HepG2 (cell line): ENCODE data around the gene CCDC8. TPM values are rescaled to one million over a fixed set of nuclear protein-coding genes. Genes with fewer than 3 reads are reported as not detected.

Experiments
- ATAC-seq: fragments of 200-7000 bp; cut with Tn5 transposase; 3 replicates; pipeline ENCODE4 v1.9.1; 2020; ENCODE audit warnings: mild to moderate bottlenecking, moderate library complexity
- BruUV-seq: library from RNA; stranded (reverse); fragments of 400-500 nt; replicated peaks from 2 replicates; lab custom pipeline; 2021; lab: Mats Ljungman, UMichigan
- CTCF ChIA-PET: fragments of 300-600 bp; formaldehyde crosslinking; extraction: SDS; loops from one replicate; lab custom pipeline; 2021; ENCODE audit warnings: low total read pairs, inconsistent platforms, low intra/inter-chr PET ratio; lab: Yijun Ruan, JAX
- POLR2A ChIA-PET: fragments of 350-600 bp; sonication (Branson Sonifier 250); formaldehyde crosslinking; loops from one replicate; lab custom pipeline; 2020; ENCODE audit warnings: antibody characterized with exemption, inconsistent platforms; lab: Yijun Ruan, JAX
- DNase-seq: peaks from one replicate; pipeline ENCODE4 v3.0.0-alpha.2; 2015; ENCODE audit warnings: low spot score
- FAIRE-seq: peaks from 3 replicates; lab custom pipeline; 2011; peaks lifted over from hg19 to GRCh38; lab: Jason Lieb, UNC
- H2AFZ ChIP-seq: one replicate; pipeline ENCODE4 v1.6.1; 2011; ENCODE audit warnings: low read length, inconsistent platforms
- H3K27ac ChIP-seq: fragments of 300-600 bp; 3 replicates; pipeline ENCODE4 v1.8.0; 2011; ENCODE audit warnings: mixed run types, mild to moderate bottlenecking, mixed read lengths, low read length, inconsistent platforms; ENCODE audit not compliant: insufficient read depth; ENCODE audit errors: extremely low read length
- H3K27me3 ChIP-seq, 2 experiments: fragments of 200-600 bp in 1 of 2; 2 replicates in 1 of 2; 3 replicates in 1 of 2; pipeline versions ENCODE4 v1.6.0 to v1.8.0; 2011; ENCODE audit warnings: low read length in 2 of 2, mild to moderate bottlenecking in 2 of 2, moderate library complexity in 2 of 2, inconsistent platforms in 1 of 2; ENCODE audit not compliant: insufficient read depth in 2 of 2, control insufficient read depth in 1 of 2
- H3K36me3 ChIP-seq, 2 experiments: fragments of 200-600 bp in 1 of 2; replicated peaks in 1 of 2; 2 replicates in 1 of 2; 3 replicates in 1 of 2; pipeline versions ENCODE4 v1.5.1 to v1.8.0; 2011; ENCODE audit warnings: low read length in 2 of 2, inconsistent platforms in 1 of 2; ENCODE audit not compliant: insufficient read depth in 2 of 2, control insufficient read depth in 1 of 2
- H3K4me1 ChIP-seq: 2 replicates; pipeline ENCODE4 v1.5.1; 2012; ENCODE audit warnings: low read length, inconsistent platforms; ENCODE audit not compliant: insufficient read depth
- H3K4me2 ChIP-seq: 2 replicates; pipeline ENCODE4 v1.6.0; 2011; ENCODE audit warnings: low read depth, low read length, inconsistent platforms
- H3K4me3 ChIP-seq, 3 experiments: fragments of 200-600 bp in 1 of 3; sonication (generic), shearing (Covaris generic) in 1 of 3; replicated peaks in 1 of 3; 2 replicates each; pipeline ENCODE4 v1.5.1; 2011 to 2016; ENCODE audit warnings: low read length in 3 of 3, inconsistent platforms in 2 of 3, low read depth in 2 of 3, mild to moderate bottlenecking in 2 of 3, control low read depth in 1 of 3, mixed read lengths in 1 of 3; ENCODE audit not compliant: insufficient read depth in 1 of 3
- H3K79me2 ChIP-seq: one replicate; pipeline ENCODE4 v1.6.1; 2011; ENCODE audit warnings: low read length, inconsistent platforms; ENCODE audit not compliant: insufficient read depth
- H3K9ac ChIP-seq: 2 replicates; pipeline ENCODE4 v1.6.0; 2011; ENCODE audit warnings: mild to moderate bottlenecking, low read depth, low read length, inconsistent platforms; ENCODE audit not compliant: insufficient read depth
- H3K9me3 ChIP-seq: 2 replicates; pipeline ENCODE4 v1.5.1; 2012; ENCODE audit warnings: mild to moderate bottlenecking, low read length
- H4K20me1 ChIP-seq: 2 replicates; pipeline ENCODE4 v1.6.0; 2011; ENCODE audit warnings: inconsistent platforms, mild to moderate bottlenecking, low read length, moderate library complexity; ENCODE audit not compliant: insufficient read depth
- ARID4A ChIP-seq: sonication (generic); formaldehyde crosslinking; IDR thresholded peaks from 2 replicates; pipeline ENCODE4 v1.5.0; 2020; ENCODE audit warnings: mild to moderate bottlenecking, missing genetic modification reagents, borderline replicate concordance
- HMGXB3 ChIP-seq: sonication (generic); formaldehyde crosslinking; IDR thresholded peaks from 2 replicates; pipeline ENCODE4 v1.4.0; 2020; ENCODE audit warnings: missing genetic modification reagents, borderline replicate concordance
- KLF16 ChIP-seq, 2 experiments: sonication (generic) in 1 of 2; formaldehyde crosslinking in 1 of 2; IDR thresholded peaks; 2 replicates each; pipeline versions ENCODE4 v1.6.1 to v1.8.0; 2016 to 2023; ENCODE audit warnings: missing genetic modification reagents in 2 of 2, missing compliant biosample characterization in 1 of 2
- MLLT10 ChIP-seq: sonication (generic); formaldehyde crosslinking; IDR thresholded peaks from 2 replicates; pipeline ENCODE4 v1.4.0; 2020; ENCODE audit warnings: missing genetic modification reagents
- PATZ1 ChIP-seq: sonication (generic); formaldehyde crosslinking; IDR thresholded peaks from 2 replicates; pipeline ENCODE4 v1.4.0; 2020; ENCODE audit warnings: missing genetic modification reagents
- SUZ12 ChIP-seq: fragments of 150-350 bp; IDR thresholded peaks from 2 replicates; pipeline ENCODE4 v1.6.1; 2014; ENCODE audit warnings: low read depth, low read length
- ZBTB2 ChIP-seq: sonication (generic); formaldehyde crosslinking; IDR thresholded peaks from 2 replicates; pipeline ENCODE4 v1.8.0; 2022; ENCODE audit warnings: low read depth, missing genetic modification reagents
- ZFY ChIP-seq: sonication (generic); formaldehyde crosslinking; IDR thresholded peaks from 2 replicates; pipeline ENCODE4 v1.4.0; 2020; ENCODE audit warnings: missing genetic modification reagents
- ZNF280B ChIP-seq: sonication (generic); formaldehyde crosslinking; IDR thresholded peaks from 2 replicates; pipeline ENCODE4 v1.5.0; 2020; ENCODE audit warnings: missing genetic modification reagents, mild to moderate bottlenecking, borderline replicate concordance
- ZNF562 ChIP-seq: sonication (generic); formaldehyde crosslinking; IDR thresholded peaks from 2 replicates; pipeline ENCODE4 v1.8.0; 2022; ENCODE audit warnings: missing genetic modification reagents, borderline replicate concordance
- WGBS: methylation state at CpG from one replicate; pipeline ENCODE4 v1.1.6; 2017; ENCODE audit warnings: low lambda C conversion rate; 5-methylcytosine and 5-hydroxymethylcytosine counted together
- in situ Hi-C: cut with HindIII; loops from 2 replicates; pipeline ENCODE4 v1.10.0; 2017; ENCODE audit warnings: low pct_unique_long_range_greater_than_20kb; ENCODE audit not compliant: extremely low pct_ligation_motif_present
- intact Hi-C: fragments of 100-400 bp; cut with micrococcal nuclease; formaldehyde crosslinking; loops from one replicate; pipeline ENCODE4 v1.10.0; 2022; ENCODE audit not compliant: unreplicated experiment
- polyA plus RNA-seq, 8 experiments: library from polyadenylated mRNA; depleted of rRNA in 3 of 8; stranded (reverse) in 7 of 8; unstranded in 1 of 8; fragments of >200 nt; fragmentation: Illumina TruSeq in 4 of 8; extraction: Trizol in 4 of 8; gene quantifications; 2 replicates each; pipeline versions ENCODE4 v1.2.1 to v1.2.3, GENCODE V29; 2011 to 2016; ENCODE audit warnings: low read depth in 4 of 8, missing spikeins in 1 of 8, mixed read lengths in 1 of 8; ENCODE audit not compliant: insufficient read depth in 1 of 8
- total RNA-seq, 5 experiments: library from RNA; depleted of rRNA; stranded (reverse); fragments of >200 nt; fragmentation: Illumina TruSeq; extraction: Trizol; gene quantifications; 2 replicates each; pipeline ENCODE4 v1.2.3, GENCODE V29; 2016; ENCODE audit warnings: low read depth in 1 of 5

Gene CCDC8
- total and polyA plus RNA-seq, 2 of the 13 experiments (the other 11 are each of a cell fraction or from before 2014, with no cell fraction given), result 0.04 TPM; not detected in 1

- Histone ChIP-seq H3K4me3 (no peak overlapping the region), H2AFZ (no peak overlapping the region), H3K79me2 (no peaks in the 10 kb centered on the region), H3K36me3 (no peaks in the 10 kb centered on the region), H3K4me2 (no peak overlapping the region), H3K9ac (no peak overlapping the region)
- in situ Hi-C loops, result no loop called here
- no peak for ATAC-seq
- TF ChIP-seq ZBTB2 (CRISPR knock-in tag) (no peak), KLF16 (CRISPR knock-in tag; IDR thresholded peaks at IDR 0.05) (no peak), ZNF280B (CRISPR knock-in tag) (no peak), ARID4A (CRISPR knock-in tag) (no peak), ZFY (CRISPR knock-in tag) (no peak), PATZ1 (CRISPR knock-in tag) (no peak), SUZ12 (no peak), HMGXB3 (no peak), ZNF562 (no peak), MLLT10 (no peak)
- TF ChIP-seq, all 625 proteins: peak for 0
- H3K27me3 ChIP-seq, result no peaks in the 10 kb centered on the region
- intact Hi-C loops, result no loop called here
- CTCF ChIA-PET, result no interaction called here
- BruUV-seq, result no TSS peak
- H3K9me3 ChIP-seq, result no peaks in the 10 kb centered on the region
- 52% methylated on average over 6 of the region's 6 CpGs for WGBS
- H3K27ac ChIP-seq, result no peak overlapping the region
- no peaks in the 10 kb centered on the region for H4K20me1 ChIP-seq
- DNase-seq (no peak), FAIRE-seq (no peak)
- POLR2A ChIA-PET, result no interaction called here
- peaks cover 42% of the 10 kb centered on the region for H3K4me1 ChIP-seq
These were observed 6.4 kb downstream of the CCDC8 start for GRCh38 chr19:46406976-46407375.
